D721Med (cell line): ENCODE measurements around the gene SLC16A12.

ENCODE experiments used
- DNase-seq: peaks from one replicate; pipeline ENCODE4 v3.0.0; 2011; ENCODE audit warnings: low spot score; ENCODE audit not compliant: insufficient read length
- FAIRE-seq: peaks from 2 replicates; lab custom pipeline; 2011; peaks lifted over from hg19 to GRCh38; lab: Jason Lieb, UNC
- TF ChIP-seq, protein P1 (sequence below): IDR thresholded peaks from 2 replicates; pipeline ENCODE4 v1.5.1; 2012; ENCODE audit warnings: mild to moderate bottlenecking, control low read depth; ENCODE audit not compliant: insufficient read depth; ENCODE audit errors: missing control alignments

The SLC16A12 gene

DNA sequence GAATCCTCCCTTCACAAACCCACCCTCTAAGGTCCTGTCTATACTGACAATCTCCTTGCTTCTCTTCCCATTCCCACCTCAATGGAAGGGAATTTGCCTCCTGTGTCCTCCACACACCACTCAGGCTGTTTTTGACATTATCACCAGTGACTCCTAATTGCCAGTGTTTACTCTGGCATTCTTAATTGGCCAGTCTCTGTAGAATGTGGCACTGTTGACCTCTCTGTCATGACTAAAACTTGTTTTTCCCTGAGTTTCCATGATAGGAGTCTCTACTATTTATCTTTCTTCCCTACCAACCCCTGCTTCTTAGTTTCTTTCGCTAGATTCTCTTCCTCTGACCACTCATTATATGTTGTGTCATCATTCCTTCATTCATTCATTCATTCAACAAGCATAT is 12.1 kb downstream of the SLC16A12 start:
- FAIRE-seq (no peak), DNase-seq (no peak)
- TF ChIP-seq, protein P1, sequence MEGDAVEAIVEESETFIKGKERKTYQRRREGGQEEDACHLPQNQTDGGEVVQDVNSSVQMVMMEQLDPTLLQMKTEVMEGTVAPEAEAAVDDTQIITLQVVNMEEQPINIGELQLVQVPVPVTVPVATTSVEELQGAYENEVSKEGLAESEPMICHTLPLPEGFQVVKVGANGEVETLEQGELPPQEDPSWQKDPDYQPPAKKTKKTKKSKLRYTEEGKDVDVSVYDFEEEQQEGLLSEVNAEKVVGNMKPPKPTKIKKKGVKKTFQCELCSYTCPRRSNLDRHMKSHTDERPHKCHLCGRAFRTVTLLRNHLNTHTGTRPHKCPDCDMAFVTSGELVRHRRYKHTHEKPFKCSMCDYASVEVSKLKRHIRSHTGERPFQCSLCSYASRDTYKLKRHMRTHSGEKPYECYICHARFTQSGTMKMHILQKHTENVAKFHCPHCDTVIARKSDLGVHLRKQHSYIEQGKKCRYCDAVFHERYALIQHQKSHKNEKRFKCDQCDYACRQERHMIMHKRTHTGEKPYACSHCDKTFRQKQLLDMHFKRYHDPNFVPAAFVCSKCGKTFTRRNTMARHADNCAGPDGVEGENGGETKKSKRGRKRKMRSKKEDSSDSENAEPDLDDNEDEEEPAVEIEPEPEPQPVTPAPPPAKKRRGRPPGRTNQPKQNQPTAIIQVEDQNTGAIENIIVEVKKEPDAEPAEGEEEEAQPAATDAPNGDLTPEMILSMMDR, result no peak

DNA sequence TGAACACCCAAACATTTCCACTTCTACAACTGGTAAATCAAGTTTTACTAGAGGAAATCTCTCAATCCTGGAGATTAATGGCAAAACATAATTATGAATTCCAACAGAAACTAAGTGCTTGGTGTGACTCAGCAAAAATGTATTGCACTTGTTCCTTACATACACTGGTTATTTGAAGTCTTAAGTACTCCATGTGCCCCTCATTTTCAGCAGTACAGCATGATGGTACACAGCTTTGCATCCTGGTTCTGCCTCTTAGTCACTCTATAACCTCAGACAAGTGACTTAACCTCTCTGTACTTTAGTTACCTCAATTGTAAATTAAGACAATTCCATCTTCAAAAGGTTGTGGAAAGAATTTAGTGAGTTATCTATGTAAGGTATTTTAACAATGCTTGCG is 12.9 kb downstream of the SLC16A12 start:
- DNase-seq, result no peak
- TF ChIP-seq, protein P1, result no peak

DNA sequence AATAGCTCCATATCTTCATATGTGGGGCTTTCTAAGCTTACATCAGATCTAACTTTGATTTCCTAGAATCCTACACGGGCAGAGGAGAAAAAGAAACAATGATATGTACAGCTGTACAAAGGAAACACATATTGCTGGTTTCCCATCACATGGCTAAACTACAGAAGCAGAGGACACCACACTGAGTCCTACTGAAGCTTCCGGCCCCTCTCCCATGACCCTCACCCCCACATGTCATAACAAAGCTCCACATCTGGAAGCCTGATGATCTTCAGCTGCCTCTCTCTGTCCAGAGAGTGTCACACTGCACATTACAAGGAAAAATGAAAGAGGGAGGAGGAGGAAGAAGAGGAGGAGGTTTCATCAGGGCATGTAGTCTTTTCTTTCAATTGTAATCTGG is 14.0 kb downstream of the SLC16A12 start:
- DNase-seq, result no peak
- TF ChIP-seq, protein P1, result no peak
- FAIRE-seq, result no peak

More for the DNA sequence above, 12.9 kb downstream of the SLC16A12 start:
- FAIRE-seq, result no peak

DNA sequence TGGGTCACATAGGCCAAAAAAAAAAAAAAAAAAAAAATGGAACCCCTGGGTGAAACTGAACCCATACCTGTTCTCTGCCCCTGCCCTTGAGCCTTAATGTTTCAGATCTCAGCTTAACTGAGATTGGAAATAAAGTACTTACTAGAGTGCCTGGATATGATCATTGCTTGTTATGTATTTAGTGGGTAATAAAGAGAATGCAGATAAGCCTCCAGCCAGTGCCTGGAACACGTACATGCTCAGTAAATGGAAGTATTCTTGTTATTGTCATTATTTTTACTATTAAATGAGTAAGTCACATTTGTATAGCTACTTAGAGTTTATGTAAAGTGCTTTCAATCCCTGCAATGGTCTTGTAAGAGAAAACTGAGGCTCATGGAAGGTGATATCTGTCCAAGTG is 14.7 kb downstream of the SLC16A12 start:
- no peak for FAIRE-seq
- no peak for DNase-seq
- TF ChIP-seq, protein P1, result no peak

DNA sequence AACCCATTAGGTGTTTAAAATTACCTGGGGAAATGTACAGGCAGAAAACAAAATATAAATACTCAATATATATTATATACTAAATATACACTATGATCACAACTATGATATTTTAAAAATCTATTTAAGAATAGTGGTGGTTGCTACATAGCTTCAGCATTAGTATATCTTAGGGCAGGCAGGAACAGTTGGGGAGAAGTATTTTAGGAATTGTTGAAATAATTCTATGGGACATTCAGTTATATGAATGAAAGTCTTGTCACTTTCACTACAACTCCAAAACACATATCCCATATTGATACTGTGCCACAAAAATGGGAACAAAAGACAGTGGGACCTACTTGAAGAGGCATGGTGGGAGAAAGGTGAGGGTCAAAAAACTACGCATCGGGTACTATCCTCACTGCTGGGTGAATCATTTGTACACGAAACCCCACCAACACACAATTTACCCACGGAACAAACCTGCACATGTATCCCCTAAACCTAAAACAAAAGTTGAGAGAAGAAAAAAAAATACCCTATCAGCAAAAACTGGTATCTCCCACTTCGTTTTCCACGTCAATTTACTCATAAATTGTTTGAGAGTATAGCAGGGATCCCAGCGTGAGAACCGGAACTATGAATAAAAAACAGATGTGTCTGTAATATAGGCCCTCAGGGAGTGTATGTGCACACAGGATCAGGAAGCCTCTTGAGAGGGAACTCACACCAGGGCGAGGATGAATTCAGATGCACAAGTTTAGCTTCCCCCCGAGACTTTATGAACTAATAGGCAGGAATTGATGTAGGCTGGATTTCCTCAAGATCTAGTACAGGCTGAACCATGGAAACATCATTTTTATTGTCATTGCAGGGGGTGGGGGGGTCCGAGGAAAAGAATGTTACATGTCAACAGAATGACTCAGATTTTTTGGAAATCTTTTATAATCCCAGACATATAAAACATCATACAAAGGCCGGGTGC is 16.2 kb downstream of the SLC16A12 start:
- DNase-seq (no peak), FAIRE-seq (no peak)
- TF ChIP-seq, protein P1, result no peak

DNA sequence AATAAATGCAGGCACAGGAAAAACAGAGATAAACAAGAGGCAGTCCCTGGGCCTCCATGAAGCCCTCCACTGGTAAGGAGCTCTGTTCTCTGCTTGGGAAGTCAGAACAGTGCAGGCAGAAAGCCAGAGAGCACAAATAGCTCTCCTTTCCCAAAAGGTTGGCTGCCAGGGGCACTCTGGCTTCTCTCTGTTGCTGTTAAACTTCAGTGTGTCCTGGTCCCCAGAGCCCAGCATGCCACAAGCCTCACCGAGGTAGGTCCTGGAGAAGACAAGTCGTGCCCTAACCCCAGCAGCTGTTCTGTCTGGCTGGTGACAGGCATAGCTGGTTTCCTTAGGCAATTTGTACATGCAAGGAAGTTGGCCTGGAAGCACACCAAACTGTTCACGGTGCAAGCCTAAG is 17.3 kb downstream of the SLC16A12 start:
- TF ChIP-seq, protein P1, result no peak
- FAIRE-seq, result no peak
- no peak for DNase-seq
